Measurements from ENCODE around the gene PLK5. TPM values are rescaled to one million over a fixed set of nuclear protein-coding genes. Genes with fewer than 3 reads are reported as not detected.
"Not testable (repeated sequence)": the region's sequence is repeated elsewhere in the genome, so short reads cannot be mapped to it uniquely, and the experiment has no call there.

The PLK5 gene
- total RNA-seq, 1 donor from 2014 or later = 0.38 TPM

GRCh38 chr19:1531587-1531986, 7.7 kb downstream of the PLK5 start:
- no peaks in the 10 kb centered on the region for H3K9me3 Mint-ChIP-seq
- no peak for TF ChIP-seq CTCF (IDR thresholded peaks at IDR 0.05; ENCODE audit: unreplicated experiment)
- no peak for DNase-seq (ENCODE audit: low spot score in 2 of 2, unreplicated experiment in 2 of 2)
- H3K27me3 Mint-ChIP-seq (ENCODE audit: low read depth) = peaks cover 36% of the 10 kb centered on the region
- no peak overlapping the region for H3K27ac Mint-ChIP-seq
- H3K4me1 Mint-ChIP-seq = no peaks in the 10 kb centered on the region
- no peak overlapping the region for H3K4me3 Mint-ChIP-seq
- no peaks in the 10 kb centered on the region for H3K36me3 Mint-ChIP-seq

- H3K36me3 Mint-ChIP-seq = no peaks in the 10 kb centered on the region
- DNase-seq (ENCODE audit: low spot score in 2 of 2, unreplicated experiment in 2 of 2) = no peak
- no peak overlapping the region for H3K4me3 Mint-ChIP-seq
- no peaks in the 10 kb centered on the region for H3K4me1 Mint-ChIP-seq
- TF ChIP-seq CTCF (IDR thresholded peaks at IDR 0.05; ENCODE audit: unreplicated experiment) = no peak
- no peak overlapping the region for H3K27ac Mint-ChIP-seq
- H3K27me3 Mint-ChIP-seq (ENCODE audit: low read depth) = peaks cover 32% of the 10 kb centered on the region
- no peaks in the 10 kb centered on the region for H3K9me3 Mint-ChIP-seq
Measured at GRCh38 chr19:1532003-1532402, 8.1 kb downstream of the PLK5 start.

- H3K27me3 Mint-ChIP-seq (ENCODE audit: low read depth) = peaks cover 23% of the 10 kb centered on the region
- no peak for TF ChIP-seq CTCF (IDR thresholded peaks at IDR 0.05; ENCODE audit: unreplicated experiment)
- H3K27ac Mint-ChIP-seq = no peak overlapping the region
- H3K9me3 Mint-ChIP-seq = no peaks in the 10 kb centered on the region
- H3K36me3 Mint-ChIP-seq = no peaks in the 10 kb centered on the region
- no peak for DNase-seq (ENCODE audit: low spot score in 2 of 2, unreplicated experiment in 2 of 2)
- no peak overlapping the region for H3K4me3 Mint-ChIP-seq
- H3K4me1 Mint-ChIP-seq = peaks cover under 1% of the 10 kb centered on the region
Measured at GRCh38 chr19:1533510-1534150, 9.8 kb downstream of the PLK5 start.

- peaks cover 2% of the 10 kb centered on the region for H3K4me1 Mint-ChIP-seq
- H3K9me3 Mint-ChIP-seq = no peaks in the 10 kb centered on the region
- H3K27me3 Mint-ChIP-seq (ENCODE audit: low read depth) = peaks cover 19% of the 10 kb centered on the region
- no peak for DNase-seq (ENCODE audit: low spot score in 2 of 2, unreplicated experiment in 2 of 2)
- H3K27ac Mint-ChIP-seq = no peak overlapping the region
- no peaks in the 10 kb centered on the region for H3K36me3 Mint-ChIP-seq
- no peak overlapping the region for H3K4me3 Mint-ChIP-seq
- no peak for TF ChIP-seq CTCF (IDR thresholded peaks at IDR 0.05; ENCODE audit: unreplicated experiment)
Measured at GRCh38 chr19:1534972-1535371, 11.1 kb downstream of the PLK5 start.

GRCh38 chr19:1535699-1536098, 11.8 kb downstream of the PLK5 start:
- not testable (repeated sequence) for H3K36me3 Mint-ChIP-seq; DNase-seq (ENCODE audit: low spot score in 2 of 2, unreplicated experiment in 2 of 2); H3K9me3 Mint-ChIP-seq; H3K4me3 Mint-ChIP-seq; H3K4me1 Mint-ChIP-seq; H3K27ac Mint-ChIP-seq
- H3K27me3 Mint-ChIP-seq (ENCODE audit: low read depth) = peaks cover 21% of the 10 kb centered on the region

- Mint-ChIP-seq H3K27ac (no peak overlapping the region), H3K4me3 (no peak overlapping the region), H3K27me3 (ENCODE audit: low read depth) (peaks cover 24% of the 10 kb centered on the region), H3K9me3 (no peaks in the 10 kb centered on the region), H3K36me3 (no peaks in the 10 kb centered on the region), H3K4me1 (peaks cover 6% of the 10 kb centered on the region)
- no peak for TF ChIP-seq CTCF (IDR thresholded peaks at IDR 0.05; ENCODE audit: unreplicated experiment)
- no peak for DNase-seq (ENCODE audit: low spot score in 2 of 2, unreplicated experiment in 2 of 2)
Measured at GRCh38 chr19:1538978-1539377, 15.1 kb downstream of the PLK5 start.

- H3K27ac Mint-ChIP-seq; H3K9me3 Mint-ChIP-seq; DNase-seq (ENCODE audit: low spot score in 2 of 2, unreplicated experiment in 2 of 2); H3K4me1 Mint-ChIP-seq; H3K36me3 Mint-ChIP-seq; H3K4me3 Mint-ChIP-seq: not testable (repeated sequence)
- H3K27me3 Mint-ChIP-seq (ENCODE audit: low read depth) = peaks cover 29% of the 10 kb centered on the region
Measured at GRCh38 chr19:1539749-1540148, 15.9 kb downstream of the PLK5 start.
